Lower leg skin (tissue), 3 donors: ENCODE data around the gene CD59.
"Not testable (repeated sequence)": the region's sequence is repeated elsewhere in the genome, so short reads cannot be mapped to it uniquely, and the experiment has no call there.

Experiments
- POLR2A ChIP-seq, 2 donors: fragments of 450-650 bp; IDR thresholded peaks; one replicate each; pipeline ENCODE4 v1.6.1; 2016 to 2017; ENCODE audit warnings: antibody characterized with exemption in 2 of 2, mild to moderate bottlenecking in 1 of 2, moderate library complexity in 1 of 2
- TF ChIP-seq, protein P1 (sequence below), 3 donors: fragments of 450-650 bp; IDR thresholded peaks; one replicate each; pipeline ENCODE4 v1.5.1; 2016; ENCODE audit warnings: antibody characterized with exemption in 3 of 3, mild to moderate bottlenecking in 3 of 3, moderate library complexity in 2 of 3

DNA sequence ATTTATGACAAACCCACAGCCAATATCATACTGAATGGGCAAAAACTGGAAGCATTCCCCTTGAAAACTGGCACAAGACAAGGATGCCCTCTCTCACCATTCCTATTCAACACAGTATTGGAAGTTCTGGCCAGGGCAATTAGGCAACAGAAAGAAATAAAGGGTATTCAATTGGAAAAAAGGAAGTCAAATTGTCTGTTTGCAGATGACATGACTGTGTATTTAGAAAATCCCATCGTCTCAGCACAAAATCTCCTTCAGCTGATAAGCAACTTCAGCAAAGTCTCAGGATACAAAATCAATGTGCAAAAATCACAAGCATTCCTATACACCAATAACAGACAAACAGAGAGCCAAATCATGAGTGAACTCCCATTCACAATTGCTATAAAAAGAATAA is 8.7 kb downstream of the CD59 start:
- TF ChIP-seq, protein P1, sequence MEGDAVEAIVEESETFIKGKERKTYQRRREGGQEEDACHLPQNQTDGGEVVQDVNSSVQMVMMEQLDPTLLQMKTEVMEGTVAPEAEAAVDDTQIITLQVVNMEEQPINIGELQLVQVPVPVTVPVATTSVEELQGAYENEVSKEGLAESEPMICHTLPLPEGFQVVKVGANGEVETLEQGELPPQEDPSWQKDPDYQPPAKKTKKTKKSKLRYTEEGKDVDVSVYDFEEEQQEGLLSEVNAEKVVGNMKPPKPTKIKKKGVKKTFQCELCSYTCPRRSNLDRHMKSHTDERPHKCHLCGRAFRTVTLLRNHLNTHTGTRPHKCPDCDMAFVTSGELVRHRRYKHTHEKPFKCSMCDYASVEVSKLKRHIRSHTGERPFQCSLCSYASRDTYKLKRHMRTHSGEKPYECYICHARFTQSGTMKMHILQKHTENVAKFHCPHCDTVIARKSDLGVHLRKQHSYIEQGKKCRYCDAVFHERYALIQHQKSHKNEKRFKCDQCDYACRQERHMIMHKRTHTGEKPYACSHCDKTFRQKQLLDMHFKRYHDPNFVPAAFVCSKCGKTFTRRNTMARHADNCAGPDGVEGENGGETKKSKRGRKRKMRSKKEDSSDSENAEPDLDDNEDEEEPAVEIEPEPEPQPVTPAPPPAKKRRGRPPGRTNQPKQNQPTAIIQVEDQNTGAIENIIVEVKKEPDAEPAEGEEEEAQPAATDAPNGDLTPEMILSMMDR (IDR thresholded peaks at IDR 0.05): not testable (repeated sequence)
- TF ChIP-seq POLR2A (IDR thresholded peaks at IDR 0.05): not testable (repeated sequence)
